ENCODE measurements around the gene ESD.

Gene ESD

DNA sequence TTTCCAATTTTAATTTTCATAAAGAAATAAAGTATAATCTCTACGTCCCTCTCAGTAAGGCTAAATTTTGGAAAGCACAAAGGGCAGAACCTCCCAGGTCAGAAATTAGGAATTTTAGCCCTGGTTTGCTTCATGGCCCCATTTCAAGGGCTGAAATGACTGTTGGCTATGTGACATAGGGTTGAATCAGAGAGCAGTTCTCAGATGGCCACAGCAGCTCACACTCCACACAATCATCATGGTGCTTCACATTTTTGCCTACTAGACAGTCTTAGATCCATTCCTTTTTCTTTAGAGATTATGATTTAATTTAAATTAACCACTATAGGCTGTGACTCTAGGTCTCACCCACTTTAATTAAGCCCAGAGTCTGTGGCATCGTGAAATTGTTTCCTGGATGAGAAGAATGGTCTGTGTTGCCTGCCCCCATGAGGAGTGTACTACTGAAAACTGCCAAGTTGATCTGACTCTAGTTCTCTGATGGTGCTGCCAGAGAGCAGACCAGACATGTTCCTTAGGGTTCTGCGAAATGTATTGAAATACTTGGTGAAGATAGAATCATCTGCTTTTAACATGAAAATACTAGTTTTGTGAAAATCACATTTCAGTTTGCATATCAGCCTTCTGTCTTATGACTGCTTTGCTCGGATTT, 57.4 kb downstream of the ESD start:
- no peak for DNase-seq
- WGBS (ENCODE audit: insufficient coverage), result 100% methylated on average over 2 of the region's 4 CpGs
- no peaks in the 10 kb centered on the region for H3K9me3 ChIP-seq (ENCODE audit: control extremely low read depth in 1 of 5, control insufficient read depth in 4 of 5, insufficient read depth in 2 of 5, low read depth in 1 of 5, low read length in 4 of 5)
- H3K27me3 ChIP-seq (replicated peaks in 2 of 5; ENCODE audit: control insufficient read depth in 4 of 5, insufficient read depth in 5 of 5, low read length in 4 of 5), result no peaks in the 10 kb centered on the region
- no peak overlapping the region for H3K27ac ChIP-seq (ENCODE audit: insufficient read depth in 1 of 2, low read depth in 1 of 2, low read length in 2 of 2, poor library complexity in 1 of 2, severe bottlenecking in 2 of 2)
- H3K4me1 ChIP-seq (ENCODE audit: control extremely low read depth in 1 of 4, control insufficient read depth in 4 of 4, insufficient read depth in 4 of 4, low read length in 3 of 4), result peaks cover 14 to 41% (median 30%) of the 10 kb centered on the region in 4 experiments
- no peak overlapping the region for H3K4me3 ChIP-seq (ENCODE audit: control insufficient read depth in 1 of 7, extremely low read depth in 1 of 7, insufficient read depth in 4 of 7, low read depth in 2 of 7, low read length in 6 of 7)
- ChIA-PET POLR2A (no interaction called here), CTCF (interaction anchor here (0.9 to 1.4 kb wide), 2 partner anchors 12 to 25 kb away, joined by 3 read pairs; no protein-coding TSS in a partner anchor)
- H3K36me3 ChIP-seq (ENCODE audit: control insufficient read depth in 4 of 4, insufficient read depth in 4 of 4, low read length in 3 of 4), result peaks cover 4 to 31% (median 17%) of the 10 kb centered on the region in 4 experiments

DNA sequence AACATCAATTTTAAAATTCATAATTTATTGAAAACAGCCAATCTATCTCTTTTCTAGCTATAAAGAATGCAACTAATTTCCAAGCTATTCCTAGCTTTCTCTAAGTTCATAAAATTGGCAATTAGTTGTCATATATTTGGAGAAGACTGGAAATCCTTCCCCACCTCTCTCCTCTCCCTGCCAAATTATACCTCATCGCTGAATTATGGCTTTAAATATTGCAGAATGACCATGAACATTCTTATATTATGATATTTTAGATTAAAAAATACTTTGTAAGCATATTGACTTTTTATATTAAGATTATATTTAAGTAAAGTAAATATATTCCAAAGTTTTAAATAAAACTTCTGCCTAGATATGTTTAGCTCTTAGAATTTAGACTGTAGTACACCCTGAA, 58.2 kb downstream of the ESD start:
- H3K4me1 ChIP-seq (ENCODE audit: control extremely low read depth in 1 of 4, control insufficient read depth in 4 of 4, insufficient read depth in 4 of 4, low read length in 3 of 4), result peaks cover 14 to 41% (median 30%) of the 10 kb centered on the region in 4 experiments
- no CpG with 5 or more reads among the region's 1 CpG for WGBS (ENCODE audit: insufficient coverage)
- H3K27ac ChIP-seq (ENCODE audit: insufficient read depth in 1 of 2, low read depth in 1 of 2, low read length in 2 of 2, poor library complexity in 1 of 2, severe bottlenecking in 2 of 2), result no peak overlapping the region
- H3K4me3 ChIP-seq (ENCODE audit: control insufficient read depth in 1 of 7, extremely low read depth in 1 of 7, insufficient read depth in 4 of 7, low read depth in 2 of 7, low read length in 6 of 7), result no peak overlapping the region
- DNase-seq, result no peak
- H3K27me3 ChIP-seq (replicated peaks in 2 of 5; ENCODE audit: control insufficient read depth in 4 of 5, insufficient read depth in 5 of 5, low read length in 4 of 5), result no peaks in the 10 kb centered on the region
- CTCF ChIA-PET, result interaction anchor here (0.6 to 1.6 kb wide), 4 partner anchors 11 to 1116 kb away, joined by 3 read pairs; no protein-coding TSS in a partner anchor
- no peaks in the 10 kb centered on the region for H3K9me3 ChIP-seq (ENCODE audit: control extremely low read depth in 1 of 5, control insufficient read depth in 4 of 5, insufficient read depth in 2 of 5, low read depth in 1 of 5, low read length in 4 of 5)
- H3K36me3 ChIP-seq (ENCODE audit: control insufficient read depth in 4 of 4, insufficient read depth in 4 of 4, low read length in 3 of 4), result peaks cover 4 to 28% (median 12%) of the 10 kb centered on the region in 4 experiments
- POLR2A ChIA-PET, result interaction anchor here (0.6 kb wide), 1 partner anchor 11 kb away, joined by 5 read pairs; no protein-coding TSS in a partner anchor

- H3K36me3 ChIP-seq (ENCODE audit: control insufficient read depth in 4 of 4, insufficient read depth in 4 of 4, low read length in 3 of 4), result peaks cover 4 to 30% (median 11%) of the 10 kb centered on the region in 4 experiments
- ChIA-PET POLR2A (interaction anchor here (0.6 kb wide), 1 partner anchor 11 kb away, joined by 5 read pairs; no protein-coding TSS in a partner anchor), CTCF (interaction anchor here (1.4 to 1.6 kb wide), 2 partner anchors 14 to 27 kb away, joined by 3 read pairs; no protein-coding TSS in a partner anchor)
- H3K27me3 ChIP-seq (replicated peaks in 2 of 5; ENCODE audit: control insufficient read depth in 4 of 5, insufficient read depth in 5 of 5, low read length in 4 of 5), result no peaks in the 10 kb centered on the region
- no peak overlapping the region for H3K4me3 ChIP-seq (ENCODE audit: control insufficient read depth in 1 of 7, extremely low read depth in 1 of 7, insufficient read depth in 4 of 7, low read depth in 2 of 7, low read length in 6 of 7)
- H3K27ac ChIP-seq (ENCODE audit: insufficient read depth in 1 of 2, low read depth in 1 of 2, low read length in 2 of 2, poor library complexity in 1 of 2, severe bottlenecking in 2 of 2), result no peak overlapping the region
- H3K4me1 ChIP-seq (ENCODE audit: control extremely low read depth in 1 of 4, control insufficient read depth in 4 of 4, insufficient read depth in 4 of 4, low read length in 3 of 4), result peaks cover 14 to 36% (median 29%) of the 10 kb centered on the region in 4 experiments
- no peaks in the 10 kb centered on the region for H3K9me3 ChIP-seq (ENCODE audit: control extremely low read depth in 1 of 5, control insufficient read depth in 4 of 5, insufficient read depth in 2 of 5, low read depth in 1 of 5, low read length in 4 of 5)
- WGBS (ENCODE audit: insufficient coverage), result no CpG with 5 or more reads among the region's 2 CpGs
- DNase-seq, result no peak
Observed at GRCh38 chr13:46738055-46738454, 58.9 kb downstream of the ESD start.

GRCh38 chr13:46736541-46737310, 60.2 kb downstream of the ESD start:
- Histone ChIP-seq H3K27me3 (replicated peaks in 2 of 5; ENCODE audit: control insufficient read depth in 4 of 5, insufficient read depth in 5 of 5, low read length in 4 of 5) (no peaks in the 10 kb centered on the region), H3K27ac (ENCODE audit: insufficient read depth in 1 of 2, low read depth in 1 of 2, low read length in 2 of 2, poor library complexity in 1 of 2, severe bottlenecking in 2 of 2) (peak overlapping the region in 1 of 2 experiments; percentile 35), H3K4me1 (ENCODE audit: control extremely low read depth in 1 of 4, control insufficient read depth in 4 of 4, insufficient read depth in 4 of 4, low read length in 3 of 4) (peaks cover 14 to 35% (median 28%) of the 10 kb centered on the region in 4 experiments), H3K36me3 (ENCODE audit: control insufficient read depth in 4 of 4, insufficient read depth in 4 of 4, low read length in 3 of 4) (peaks cover 2 to 31% (median 12%) of the 10 kb centered on the region in 4 experiments), H3K4me3 (ENCODE audit: control insufficient read depth in 1 of 7, extremely low read depth in 1 of 7, insufficient read depth in 4 of 7, low read depth in 2 of 7, low read length in 6 of 7) (peak overlapping the region in 1 of 7 experiments; percentile 8), H3K9me3 (ENCODE audit: control extremely low read depth in 1 of 5, control insufficient read depth in 4 of 5, insufficient read depth in 2 of 5, low read depth in 1 of 5, low read length in 4 of 5) (no peaks in the 10 kb centered on the region)
- peak; percentile 65 to 97 (median 91) for DNase-seq
- POLR2A ChIA-PET, result interaction anchor here (0.6 to 0.9 kb wide), 2 partner anchors 15 to 21 kb away, joined by 3 to 5 read pairs; no protein-coding TSS in a partner anchor
- WGBS (ENCODE audit: insufficient coverage), result 0% methylated on average over 1 of the region's 2 CpGs
- CTCF ChIA-PET, result interaction anchor here (0.7 kb wide), 1 partner anchor 9 kb away, joined by 3 read pairs; no protein-coding TSS in a partner anchor

DNA sequence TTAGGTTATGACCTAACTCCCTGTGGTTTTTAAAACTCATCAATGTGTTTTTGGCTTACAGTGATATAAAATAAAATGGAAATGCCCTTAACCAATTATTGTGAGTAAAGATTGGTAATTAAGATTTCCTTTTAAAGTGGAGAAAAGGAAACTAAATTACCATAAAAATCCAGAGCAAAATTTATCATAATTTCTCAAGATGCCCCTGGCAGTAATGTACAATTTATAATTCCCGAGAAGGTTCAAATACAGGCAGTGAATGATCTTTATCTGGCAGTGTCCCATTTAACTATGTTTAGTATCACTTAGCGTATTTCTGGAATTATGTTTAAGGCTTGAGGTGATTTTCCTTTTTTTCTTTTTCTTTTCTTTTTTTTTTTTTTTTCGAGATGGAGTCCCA, 61.5 kb downstream of the ESD start:
- Histone ChIP-seq H3K27ac (ENCODE audit: insufficient read depth in 1 of 2, low read depth in 1 of 2, low read length in 2 of 2, poor library complexity in 1 of 2, severe bottlenecking in 2 of 2) (no peak overlapping the region), H3K4me3 (ENCODE audit: control insufficient read depth in 1 of 7, extremely low read depth in 1 of 7, insufficient read depth in 4 of 7, low read depth in 2 of 7, low read length in 6 of 7) (no peak overlapping the region), H3K27me3 (replicated peaks in 2 of 5; ENCODE audit: control insufficient read depth in 4 of 5, insufficient read depth in 5 of 5, low read length in 4 of 5) (no peaks in the 10 kb centered on the region), H3K4me1 (ENCODE audit: control extremely low read depth in 1 of 4, control insufficient read depth in 4 of 4, insufficient read depth in 4 of 4, low read length in 3 of 4) (peaks cover 14 to 35% (median 28%) of the 10 kb centered on the region in 4 experiments), H3K36me3 (ENCODE audit: control insufficient read depth in 4 of 4, insufficient read depth in 4 of 4, low read length in 3 of 4) (peaks cover 3 to 33% (median 15%) of the 10 kb centered on the region in 4 experiments), H3K9me3 (ENCODE audit: control extremely low read depth in 1 of 5, control insufficient read depth in 4 of 5, insufficient read depth in 2 of 5, low read depth in 1 of 5, low read length in 4 of 5) (no peaks in the 10 kb centered on the region)
- DNase-seq, result no peak
- ChIA-PET CTCF (interaction anchor here (0.7 to 1.4 kb wide), 2 partner anchors 11 to 186 kb away, joined by 3 to 4 read pairs; no protein-coding TSS in a partner anchor), POLR2A (interaction anchor here (0.7 kb wide), 1 partner anchor 134 kb away, joined by 4 read pairs; no protein-coding TSS in a partner anchor)
- no CpG with 5 or more reads among the region's 3 CpGs for WGBS (ENCODE audit: insufficient coverage)

GRCh38 chr13:46731535-46731934, 65.4 kb downstream of the ESD start:
- Histone ChIP-seq H3K27me3 (replicated peaks in 2 of 5; ENCODE audit: control insufficient read depth in 4 of 5, insufficient read depth in 5 of 5, low read length in 4 of 5) (no peaks in the 10 kb centered on the region), H3K4me3 (ENCODE audit: control insufficient read depth in 1 of 7, extremely low read depth in 1 of 7, insufficient read depth in 4 of 7, low read depth in 2 of 7, low read length in 6 of 7) (no peak overlapping the region), H3K4me1 (ENCODE audit: control extremely low read depth in 1 of 4, control insufficient read depth in 4 of 4, insufficient read depth in 4 of 4, low read length in 3 of 4) (peaks cover 0 to 18% (median 12%) of the 10 kb centered on the region in 4 experiments), H3K36me3 (ENCODE audit: control insufficient read depth in 4 of 4, insufficient read depth in 4 of 4, low read length in 3 of 4) (peaks cover 19 to 60% (median 30%) of the 10 kb centered on the region in 4 experiments), H3K9me3 (ENCODE audit: control extremely low read depth in 1 of 5, control insufficient read depth in 4 of 5, insufficient read depth in 2 of 5, low read depth in 1 of 5, low read length in 4 of 5) (no peaks in the 10 kb centered on the region), H3K27ac (ENCODE audit: insufficient read depth in 1 of 2, low read depth in 1 of 2, low read length in 2 of 2, poor library complexity in 1 of 2, severe bottlenecking in 2 of 2) (no peak overlapping the region)
- CTCF ChIA-PET, result interaction anchor here (0.6 to 2.5 kb wide), 5 partner anchors 7 to 1251 kb away, joined by 3 to 9 read pairs (median 3); no protein-coding TSS in a partner anchor
- 100% methylated on average over 3 of the region's 6 CpGs for WGBS (ENCODE audit: insufficient coverage)
- DNase-seq, result no peak
- POLR2A ChIA-PET, result interaction anchor here (0.6 kb wide), 1 partner anchor 35 kb away, joined by 3 read pairs; no protein-coding TSS in a partner anchor
